BE2C (cell line): ENCODE measurements around the gene ANKRD31.
"Not testable (repeated sequence)": the region's sequence is repeated elsewhere in the genome, so short reads cannot be mapped to it uniquely, and the experiment has no call there.

ENCODE experiments used
- DNase-seq: peaks from one replicate; pipeline ENCODE4 v3.0.0-alpha.2; 2020
- H3K27me3 ChIP-seq: fragments of 250-450 bp; sonication (Bioruptor Pico); 2 replicates; pipeline ENCODE4 v1.5.1; 2020; ENCODE audit warnings: mild to moderate bottlenecking
- H3K36me3 ChIP-seq: fragments of 250-450 bp; sonication (Bioruptor Pico); 2 replicates; pipeline ENCODE4 v1.5.1; 2020; ENCODE audit warnings: mild to moderate bottlenecking
- H3K4me1 ChIP-seq: fragments of 250-450 bp; sonication (Bioruptor Pico); 2 replicates; pipeline ENCODE4 v1.5.1; 2020
- H3K4me3 ChIP-seq: 2 replicates; pipeline ENCODE4 v1.5.1; 2011; ENCODE audit warnings: low read depth, low read length
- H3K9me3 ChIP-seq: fragments of 250-450 bp; sonication (Bioruptor Pico); 2 replicates; pipeline ENCODE4 v1.5.1; 2020
- TF ChIP-seq, protein P1 (sequence below): IDR thresholded peaks from 2 replicates; pipeline ENCODE4 v1.5.1; 2012; ENCODE audit warnings: mild to moderate bottlenecking, low read depth, low read length

Gene ANKRD31

DNA sequence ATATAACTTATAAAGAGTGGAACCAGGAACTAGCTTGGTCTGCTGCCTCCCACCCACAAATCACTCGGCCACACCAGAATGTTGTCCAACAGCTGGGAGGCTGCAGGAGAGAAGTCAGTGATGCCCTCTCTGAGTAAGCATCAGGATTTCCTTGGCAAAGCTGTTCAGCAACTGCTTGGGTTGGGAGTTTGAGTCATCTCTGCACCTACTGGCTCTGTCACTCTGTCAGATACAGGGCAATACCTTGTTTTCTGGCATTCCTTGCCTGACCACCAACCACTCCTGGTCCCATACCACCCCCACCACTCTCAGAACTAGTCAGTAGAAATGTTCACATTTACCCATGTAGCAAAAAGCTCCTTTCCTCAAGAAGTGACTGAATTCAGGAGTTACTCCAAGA lies 147.5 kb downstream of the ANKRD31 start:
- H3K36me3 ChIP-seq = no peaks in the 10 kb centered on the region
- no peak overlapping the region for H3K4me3 ChIP-seq
- H3K9me3 ChIP-seq = no peaks in the 10 kb centered on the region
- no peak for DNase-seq
- no peaks in the 10 kb centered on the region for H3K4me1 ChIP-seq
- H3K27me3 ChIP-seq = peaks cover 14% of the 10 kb centered on the region
- TF ChIP-seq, protein P1, sequence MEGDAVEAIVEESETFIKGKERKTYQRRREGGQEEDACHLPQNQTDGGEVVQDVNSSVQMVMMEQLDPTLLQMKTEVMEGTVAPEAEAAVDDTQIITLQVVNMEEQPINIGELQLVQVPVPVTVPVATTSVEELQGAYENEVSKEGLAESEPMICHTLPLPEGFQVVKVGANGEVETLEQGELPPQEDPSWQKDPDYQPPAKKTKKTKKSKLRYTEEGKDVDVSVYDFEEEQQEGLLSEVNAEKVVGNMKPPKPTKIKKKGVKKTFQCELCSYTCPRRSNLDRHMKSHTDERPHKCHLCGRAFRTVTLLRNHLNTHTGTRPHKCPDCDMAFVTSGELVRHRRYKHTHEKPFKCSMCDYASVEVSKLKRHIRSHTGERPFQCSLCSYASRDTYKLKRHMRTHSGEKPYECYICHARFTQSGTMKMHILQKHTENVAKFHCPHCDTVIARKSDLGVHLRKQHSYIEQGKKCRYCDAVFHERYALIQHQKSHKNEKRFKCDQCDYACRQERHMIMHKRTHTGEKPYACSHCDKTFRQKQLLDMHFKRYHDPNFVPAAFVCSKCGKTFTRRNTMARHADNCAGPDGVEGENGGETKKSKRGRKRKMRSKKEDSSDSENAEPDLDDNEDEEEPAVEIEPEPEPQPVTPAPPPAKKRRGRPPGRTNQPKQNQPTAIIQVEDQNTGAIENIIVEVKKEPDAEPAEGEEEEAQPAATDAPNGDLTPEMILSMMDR = no peak

DNA sequence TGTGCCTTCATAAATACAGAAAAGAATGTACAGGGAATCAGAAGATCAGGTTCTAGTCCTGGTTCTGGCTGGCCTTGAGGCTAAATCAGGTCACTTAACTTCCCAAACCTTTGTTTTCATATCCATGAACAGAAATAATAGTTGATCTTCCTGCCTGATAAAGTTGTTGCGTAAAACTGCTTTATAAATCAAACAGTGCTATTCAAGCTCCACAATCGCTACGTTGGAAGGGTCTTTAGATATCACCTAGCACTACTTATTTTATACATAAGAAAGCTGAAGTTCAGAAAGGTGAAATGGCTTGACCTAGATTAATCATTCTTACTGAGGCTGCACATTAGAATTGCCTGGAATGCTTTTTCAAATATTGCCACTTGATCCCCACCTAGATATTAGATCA lies 148.0 kb downstream of the ANKRD31 start:
- Histone ChIP-seq H3K4me3 (no peak overlapping the region), H3K27me3 (peaks cover 14% of the 10 kb centered on the region), H3K9me3 (no peaks in the 10 kb centered on the region), H3K4me1 (no peaks in the 10 kb centered on the region), H3K36me3 (no peaks in the 10 kb centered on the region)
- TF ChIP-seq, protein P1 = no peak
- DNase-seq = no peak

DNA sequence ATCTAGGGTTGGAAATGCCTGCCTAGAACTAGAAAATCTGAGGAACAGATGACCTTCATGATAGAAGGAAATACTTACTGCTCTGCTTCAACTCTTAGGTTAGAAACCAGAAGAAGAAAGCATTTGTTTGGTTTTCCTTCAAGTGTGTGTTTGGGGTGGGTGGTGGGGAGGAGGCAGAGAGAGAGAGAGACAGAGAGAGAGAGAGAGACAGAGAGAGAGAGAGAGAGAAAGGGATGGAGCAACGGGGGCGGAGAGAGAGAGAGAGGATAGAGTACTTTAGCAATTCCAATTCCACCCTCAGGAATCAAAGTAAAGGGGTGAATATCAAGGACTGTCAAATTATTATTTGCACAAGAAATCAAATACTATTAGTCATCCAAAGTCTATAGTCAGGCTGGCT lies 155.2 kb downstream of the ANKRD31 start:
- peaks cover 10% of the 10 kb centered on the region for H3K27me3 ChIP-seq
- TF ChIP-seq, protein P1 = no peak
- H3K9me3 ChIP-seq = no peaks in the 10 kb centered on the region
- H3K36me3 ChIP-seq = no peaks in the 10 kb centered on the region
- H3K4me3 ChIP-seq = no peak overlapping the region
- no peak for DNase-seq
- no peaks in the 10 kb centered on the region for H3K4me1 ChIP-seq

DNA sequence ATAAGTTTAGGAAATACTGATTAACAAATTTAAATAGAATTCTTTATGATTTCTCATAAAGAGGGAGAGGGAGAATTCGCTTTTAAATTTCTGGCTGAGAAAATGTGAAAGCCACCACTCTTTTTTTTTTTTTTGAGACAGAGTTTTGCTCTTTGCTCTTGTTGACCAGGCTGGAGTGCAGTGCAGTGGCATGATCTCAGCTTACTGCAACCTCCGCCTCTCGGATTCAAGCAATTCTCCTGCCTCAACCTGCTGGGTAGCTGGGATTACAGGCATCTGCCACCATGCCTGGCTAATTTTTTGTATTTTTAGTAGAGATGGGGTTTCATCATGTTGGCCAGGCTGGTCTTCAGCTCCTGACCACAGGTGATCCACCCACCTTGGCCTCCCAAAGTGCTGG lies 157.3 kb downstream of the ANKRD31 start:
- peaks cover 10% of the 10 kb centered on the region for H3K27me3 ChIP-seq
- H3K36me3 ChIP-seq, DNase-seq, H3K4me1 ChIP-seq, H3K9me3 ChIP-seq, H3K4me3 ChIP-seq: not testable (repeated sequence)

DNA sequence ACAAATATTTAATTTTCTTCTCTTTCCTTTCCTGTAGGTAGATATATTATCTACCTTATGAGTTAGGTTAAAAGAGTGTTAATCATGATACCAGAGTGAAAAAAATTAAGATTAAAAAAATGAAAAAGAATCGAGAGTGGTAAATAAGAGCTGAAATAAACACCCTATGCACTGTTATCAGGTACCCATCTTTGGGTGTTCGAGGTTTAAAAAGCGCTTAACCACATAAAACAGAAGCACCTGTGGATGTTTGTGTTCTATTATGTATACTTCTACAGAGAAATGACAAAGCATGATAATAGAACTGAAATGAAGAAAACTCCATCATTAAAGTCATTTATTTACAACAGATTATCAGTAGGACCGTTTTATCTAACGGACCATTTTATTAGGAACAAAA lies 158.7 kb downstream of the ANKRD31 start:
- no peak for DNase-seq
- no peaks in the 10 kb centered on the region for H3K9me3 ChIP-seq
- TF ChIP-seq, protein P1 = no peak
- H3K36me3 ChIP-seq = no peaks in the 10 kb centered on the region
- no peak overlapping the region for H3K4me3 ChIP-seq
- no peaks in the 10 kb centered on the region for H3K4me1 ChIP-seq
- peaks cover 10% of the 10 kb centered on the region for H3K27me3 ChIP-seq

DNA sequence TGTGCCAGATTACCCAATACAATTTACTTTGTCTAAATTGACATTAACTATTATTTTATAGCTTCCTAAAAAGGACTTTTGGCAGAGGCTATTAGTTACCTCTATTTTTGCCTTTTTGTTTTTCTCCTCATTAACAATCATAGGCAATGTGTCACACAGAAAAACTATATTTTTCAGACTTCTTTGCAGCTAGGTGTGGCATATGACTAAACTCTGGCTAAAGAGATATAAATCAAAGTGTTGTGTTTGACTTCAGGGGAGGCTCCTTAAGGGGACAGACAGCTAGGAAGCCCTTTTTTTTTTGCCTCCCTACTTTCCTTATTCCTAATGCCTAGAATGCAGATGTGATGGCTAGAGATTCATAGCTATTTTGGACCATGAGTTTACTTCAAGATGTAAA lies 164.6 kb downstream of the ANKRD31 start:
- DNase-seq = no peak
- Histone ChIP-seq H3K27me3 (peaks cover 8% of the 10 kb centered on the region), H3K4me3 (no peak overlapping the region), H3K9me3 (no peaks in the 10 kb centered on the region), H3K4me1 (no peaks in the 10 kb centered on the region), H3K36me3 (no peaks in the 10 kb centered on the region)
- TF ChIP-seq, protein P1 = no peak

DNA sequence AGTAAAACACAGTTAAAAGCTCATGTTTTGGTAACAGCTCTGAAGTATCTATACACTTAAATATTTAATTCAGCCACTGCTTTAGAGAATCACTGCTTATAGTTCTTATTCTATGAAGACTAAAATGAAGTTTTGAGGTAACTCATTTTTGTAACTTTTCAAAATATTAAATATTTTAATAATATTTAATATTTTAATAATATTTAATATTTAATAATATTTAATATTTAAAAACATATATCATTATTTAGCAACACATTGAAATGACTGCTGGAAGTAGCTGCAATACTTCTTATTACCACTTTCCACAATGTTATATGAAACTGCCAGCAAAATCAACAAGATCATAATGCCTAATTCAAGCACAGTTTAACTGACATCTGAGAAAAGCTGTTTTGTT lies 165.6 kb downstream of the ANKRD31 start:
- Histone ChIP-seq H3K36me3 (no peaks in the 10 kb centered on the region; the same call in 1 of the 2 replicates), H3K4me1 (no peaks in the 10 kb centered on the region), H3K9me3 (no peaks in the 10 kb centered on the region), H3K27me3 (peaks cover 8% of the 10 kb centered on the region), H3K4me3 (no peak overlapping the region)
- DNase-seq = no peak
- TF ChIP-seq, protein P1 = no peak
